Lung (tissue), 12 donors: Measurements from ENCODE around the gene NPVF. TPM values are rescaled to one million over a fixed set of nuclear protein-coding genes. Genes with fewer than 3 reads are reported as not detected.

Source experiments
- ATAC-seq: fragments of 200-7000 bp; cut with Tn5 transposase; one replicate; pipeline ENCODE4 v1.9.1; 2020; ENCODE audit warnings: moderate number of reproducible peaks; ENCODE audit not compliant: insufficient read depth, low FRiP score
- DNase-seq, 3 donors: peaks; one replicate each; pipeline ENCODE4 v3.0.0-alpha.2; 2013 to 2017
- H3K27ac ChIP-seq, 2 donors: one replicate each; pipeline ENCODE4 v1.5.1; 2013; ENCODE audit warnings: mild to moderate bottlenecking in 2 of 2, moderate library complexity in 2 of 2, control low read depth in 1 of 2, inconsistent platforms in 1 of 2, low read depth in 1 of 2, low read length in 1 of 2
- H3K27me3 ChIP-seq, 3 donors: one replicate each; pipeline ENCODE4 v1.5.1; 2013; ENCODE audit warnings: low read length in 2 of 3; ENCODE audit not compliant: control insufficient read depth in 3 of 3, insufficient read depth in 3 of 3
- H3K36me3 ChIP-seq, 4 donors: one replicate each; pipeline ENCODE4 v1.5.1; 2013; ENCODE audit warnings: low read length in 4 of 4, mild to moderate bottlenecking in 1 of 4, moderate library complexity in 1 of 4; ENCODE audit not compliant: control insufficient read depth in 4 of 4, insufficient read depth in 4 of 4
- H3K4me1 ChIP-seq, 5 donors: one replicate each; pipeline ENCODE4 v1.5.1; 2013; ENCODE audit warnings: low read length in 5 of 5, mild to moderate bottlenecking in 2 of 5, moderate library complexity in 1 of 5; ENCODE audit not compliant: control insufficient read depth in 5 of 5, insufficient read depth in 5 of 5
- H3K4me3 ChIP-seq: one replicate; pipeline ENCODE4 v1.5.1; 2013; ENCODE audit warnings: mild to moderate bottlenecking, control low read depth, moderate library complexity
- H3K9ac ChIP-seq, 2 donors: one replicate each; pipeline ENCODE4 v1.5.1; 2013; ENCODE audit warnings: low read length in 2 of 2, control low read depth in 1 of 2; ENCODE audit not compliant: insufficient read depth in 1 of 2
- H3K9me3 ChIP-seq, 4 donors: one replicate each; pipeline ENCODE4 v1.5.1; 2013; ENCODE audit warnings: low read length in 3 of 4, mild to moderate bottlenecking in 1 of 4, moderate library complexity in 1 of 4; ENCODE audit not compliant: control insufficient read depth in 4 of 4, insufficient read depth in 3 of 4
- CTCF ChIP-seq: IDR thresholded peaks from 2 replicates; pipeline ENCODE4 v1.5.1; 2012; ENCODE audit warnings: mild to moderate bottlenecking; ENCODE audit errors: control extremely low read depth, extremely low read depth
- WGBS, 2 donors: extraction: QIAGEN DNeasy Blood & Tissue Kit; methylation state at CpG; one replicate each; pipeline ENCODE4 v1.1.7; 2013; 5-methylcytosine and 5-hydroxymethylcytosine counted together
- polyA plus RNA-seq, 2 donors: library from polyadenylated mRNA; stranded (reverse); fragments of 200-250 nt; gene quantifications; one replicate each; pipeline ENCODE4 v1.2.1, GENCODE V29; 2013
- total RNA-seq, 2 donors: library from RNA; depleted of rRNA in 1 of 2; stranded (reverse); fragments of >200 nt in 1 of 2; gene quantifications; one replicate each; pipeline ENCODE4 v1.2.1, GENCODE V29; 2014 to 2021
- donor health status: control.
- donor health status: control.
- donor health status: Bipolar disorder and iron deficiency.
- donor health status: healthy.
- donor health status: DM: yes; HTN: yes; CAD: no.

NPVF gene
- total and polyA plus RNA-seq, 4 donors = not detected

- WGBS, 2 donors = 53 to 81% methylated on average over 3 of the region's 3 CpGs
- no peak for ATAC-seq
- H3K36me3 ChIP-seq = no peaks in the 10 kb centered on the region
- peak overlapping the region in 1 of 2 donors; percentile 64 for H3K9ac ChIP-seq
- H3K4me1 ChIP-seq = peaks cover 0 to 24% (median 0%) of the 10 kb centered on the region in 5 donors
- H3K27me3 ChIP-seq = no peaks in the 10 kb centered on the region
- no peaks in the 10 kb centered on the region for H3K9me3 ChIP-seq
- no peak overlapping the region for H3K27ac ChIP-seq
- H3K4me3 ChIP-seq = no peak overlapping the region
- TF ChIP-seq CTCF = no peak
- DNase-seq = peak in 2 of 3 donors; percentile 77 to 84
Measured at GRCh38 chr7:25244254-25245033, 16.2 kb upstream of the NPVF start.

- no peak for ATAC-seq
- WGBS, 2 donors = 89 to 91% methylated on average over 1 of the region's 1 CpG
Measured at GRCh38 chr7:25242678-25243077, 14.4 kb upstream of the NPVF start.

DNA sequence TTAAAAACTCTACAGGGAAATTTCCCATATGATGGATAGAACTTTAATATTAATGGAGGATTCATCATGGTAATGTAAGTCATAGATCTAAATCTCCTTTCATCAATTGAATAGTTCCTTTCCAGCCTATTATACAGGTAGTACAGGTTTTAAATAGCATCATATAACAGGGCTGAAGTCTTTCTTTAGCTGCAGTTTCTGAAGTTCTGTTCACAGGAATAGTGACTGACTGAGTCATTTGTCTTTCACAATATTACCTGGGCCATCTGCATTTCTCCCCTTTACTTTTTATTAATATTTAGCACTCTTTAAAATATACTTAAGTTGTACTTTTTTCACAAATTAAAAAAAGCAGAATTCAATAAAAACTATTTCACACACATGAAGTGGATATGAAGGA, 12.6 kb upstream of the NPVF start:
- H3K9ac ChIP-seq = no peak overlapping the region
- no peak overlapping the region for H3K4me3 ChIP-seq
- no peak overlapping the region for H3K27ac ChIP-seq
- TF ChIP-seq CTCF = no peak
- peaks cover 0 to 24% (median 0%) of the 10 kb centered on the region in 5 donors for H3K4me1 ChIP-seq
- ATAC-seq (no peak), DNase-seq (no peak)
- no peaks in the 10 kb centered on the region for H3K27me3 ChIP-seq
- no peaks in the 10 kb centered on the region for H3K36me3 ChIP-seq
- no peaks in the 10 kb centered on the region for H3K9me3 ChIP-seq

More at GRCh38 chr7:25242678-25243077, 14.4 kb upstream of the NPVF start:
- H3K9me3 ChIP-seq = no peaks in the 10 kb centered on the region
- H3K36me3 ChIP-seq = no peaks in the 10 kb centered on the region
- H3K9ac ChIP-seq = no peak overlapping the region
- H3K27me3 ChIP-seq = no peaks in the 10 kb centered on the region
- H3K4me1 ChIP-seq = peaks cover 0 to 24% (median 0%) of the 10 kb centered on the region in 5 donors
- no peak for TF ChIP-seq CTCF
- no peak overlapping the region for H3K27ac ChIP-seq
- DNase-seq = no peak
- H3K4me3 ChIP-seq = no peak overlapping the region
